GM23338 (cell line): ENCODE results near the gene BMP3. TPM values are rescaled to one million over a fixed set of nuclear protein-coding genes. Genes with fewer than 3 reads are reported as not detected.

Experiments used
- ATAC-seq: fragments of 200-7000 bp; cut with Tn5 transposase; 3 replicates; pipeline ENCODE4 v1.9.1; 2020
- DNase-seq: peaks from one replicate; pipeline ENCODE4 v3.0.0-alpha.2; 2015; ENCODE audit warnings: low spot score
- H2AFZ ChIP-seq: fragments of 200-600 bp; sonication (generic); 2 replicates; pipeline ENCODE4 v1.8.0; 2016; ENCODE audit warnings: antibody characterized with exemption, mild to moderate bottlenecking, moderate library complexity
- H3F3A ChIP-seq: fragments of 200-600 bp; sonication (generic); replicated peaks from 2 replicates; pipeline ENCODE4 v1.8.0; 2017; ENCODE audit warnings: antibody characterized with exemption, mixed run types, low read depth
- H3K27ac ChIP-seq: fragments of 200-600 bp; sonication (generic); 2 replicates; pipeline ENCODE4 v1.6.1; 2016; ENCODE audit warnings: low read depth
- H3K27me3 ChIP-seq: fragments of 200-600 bp; sonication (generic); 2 replicates; pipeline ENCODE4 v1.8.0; 2016; ENCODE audit warnings: mild to moderate bottlenecking, mixed run types, moderate library complexity; ENCODE audit not compliant: insufficient read depth
- H3K36me3 ChIP-seq: fragments of 200-600 bp; sonication (generic); 2 replicates; pipeline ENCODE4 v1.8.0; 2016; ENCODE audit warnings: mild to moderate bottlenecking; ENCODE audit not compliant: insufficient read depth
- H3K4me1 ChIP-seq: fragments of 200-600 bp; sonication (generic); 2 replicates; pipeline ENCODE4 v1.8.0; 2016; ENCODE audit warnings: mild to moderate bottlenecking, moderate library complexity; ENCODE audit not compliant: insufficient read depth
- H3K4me2 ChIP-seq: fragments of 200-600 bp; sonication (generic); 2 replicates; pipeline ENCODE4 v1.7.1; 2017; ENCODE audit warnings: mixed run types
- H3K4me3 ChIP-seq: fragments of 200-600 bp; sonication (generic); 2 replicates; pipeline ENCODE4 v1.6.1; 2016; ENCODE audit warnings: mixed run types
- H3K79me2 ChIP-seq: fragments of 200-600 bp; sonication (generic); replicated peaks from 2 replicates; pipeline ENCODE4 v1.8.0; 2017; ENCODE audit warnings: mild to moderate bottlenecking; ENCODE audit not compliant: insufficient read depth
- H3K9me2 ChIP-seq: fragments of 200-600 bp; sonication (generic); 2 replicates; pipeline ENCODE4 v1.8.0; 2017; ENCODE audit not compliant: insufficient read depth
- H4K20me1 ChIP-seq: fragments of 200-600 bp; sonication (generic); replicated peaks from 2 replicates; pipeline ENCODE4 v1.8.0; 2017; ENCODE audit warnings: mild to moderate bottlenecking; ENCODE audit not compliant: insufficient read depth
- H3K27ac Mint-ChIP-seq: 2 replicates; pipeline ENCODE4 v1.8.0; 2020; ENCODE audit warnings: inconsistent platforms, mild to moderate bottlenecking, moderate library complexity, mixed read lengths
- H3K27me3 Mint-ChIP-seq: 3 replicates; pipeline ENCODE4 v1.8.0; 2022; ENCODE audit warnings: low read depth, mild to moderate bottlenecking, moderate library complexity, mixed read lengths, inconsistent platforms; ENCODE audit not compliant: insufficient read depth, poor library complexity
- H3K36me3 Mint-ChIP-seq: 3 replicates; pipeline ENCODE4 v1.8.0; 2021; ENCODE audit warnings: low read depth, mild to moderate bottlenecking, inconsistent platforms, moderate library complexity, mixed read lengths
- H3K4me1 Mint-ChIP-seq: 3 replicates; pipeline ENCODE4 v1.8.0; 2020; ENCODE audit warnings: mild to moderate bottlenecking, inconsistent platforms, mixed read lengths
- H3K4me3 Mint-ChIP-seq: 3 replicates; pipeline ENCODE4 v1.8.0; 2021; ENCODE audit warnings: moderate library complexity, mild to moderate bottlenecking, inconsistent platforms, mixed read lengths
- H3K9me3 Mint-ChIP-seq: 3 replicates; pipeline ENCODE4 v1.8.0; 2020; ENCODE audit warnings: moderate library complexity, mild to moderate bottlenecking, inconsistent platforms, mixed read lengths
- EZH2 ChIP-seq: fragments of 200-600 bp; sonication (generic); IDR thresholded peaks from one replicate; pipeline ENCODE4 v1.8.0; 2017; ENCODE audit warnings: antibody characterized with exemption, mild to moderate bottlenecking, low read depth; ENCODE audit not compliant: unreplicated experiment
- JUNB ChIP-seq: IDR thresholded peaks from one replicate; pipeline ENCODE4 v1.6.1; 2016; ENCODE audit warnings: antibody characterized with exemption; ENCODE audit not compliant: unreplicated experiment
- NANOG ChIP-seq: IDR thresholded peaks from 2 replicates; pipeline ENCODE4 v1.6.1; 2016; ENCODE audit warnings: antibody characterized with exemption, borderline replicate concordance
- STAT1 ChIP-seq: IDR thresholded peaks from one replicate; pipeline ENCODE4 v1.6.1; 2016; ENCODE audit warnings: antibody characterized with exemption; ENCODE audit not compliant: unreplicated experiment
- polyA plus RNA-seq: library from polyadenylated mRNA; unstranded; fragments of >200 nt; fragmentation: Nextera tagmentation; extraction: Ambion mirVana; gene quantifications from 2 replicates; pipeline ENCODE4 v1.2.1, GENCODE V29; 2016
- total RNA-seq: library from RNA; depleted of rRNA; stranded (reverse); fragments of >200 nt; shearing (Covaris generic); gene quantifications from 2 replicates; pipeline ENCODE4 v1.2.3, GENCODE V29; 2014
- TF ChIP-seq, protein P1 (sequence below): fragments of 250-450 bp; sonication (Bioruptor Pico); IDR thresholded peaks from 2 replicates; pipeline ENCODE4 v1.5.0; 2020; ENCODE audit warnings: mild to moderate bottlenecking, moderate library complexity

Gene BMP3
- total and polyA plus RNA-seq, 2 experiments from 2014 or later = 0.10 TPM; not detected in 1

DNA sequence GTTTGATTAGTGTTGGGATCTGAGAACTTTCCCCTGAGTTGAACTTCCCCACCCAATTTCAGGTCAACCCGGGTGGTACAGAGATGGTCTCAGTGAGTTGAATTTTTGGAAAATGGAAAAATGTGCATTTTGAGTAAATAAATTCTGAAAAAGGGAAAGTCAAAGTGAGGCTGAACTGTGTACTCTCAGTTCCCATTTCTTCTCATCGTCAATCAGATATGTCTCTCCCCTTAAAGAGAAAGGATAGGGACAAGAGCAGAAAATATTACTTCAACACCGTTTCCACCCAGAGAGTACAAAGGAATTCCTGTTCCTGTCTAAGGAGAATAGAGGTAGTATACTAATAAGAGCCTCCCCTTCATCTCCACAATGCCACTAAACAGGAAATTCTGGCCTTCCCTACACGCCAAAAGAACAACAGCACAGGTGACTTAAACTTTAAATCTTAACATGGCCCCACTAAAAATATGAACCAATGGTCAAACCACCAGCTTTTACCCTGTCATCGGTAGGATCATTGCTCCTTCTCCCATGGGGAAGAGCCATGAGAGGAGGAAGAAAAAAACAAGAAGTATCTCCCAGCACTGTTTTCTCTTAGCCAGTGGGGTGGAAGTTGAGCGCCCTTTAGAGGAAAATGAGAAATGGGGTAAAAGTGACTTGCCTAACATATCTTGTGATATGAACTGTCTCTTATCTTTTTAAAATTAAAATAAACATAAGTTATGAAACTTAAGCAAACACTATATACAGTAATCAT lies 30.3 kb downstream of the BMP3 start:
- Histone ChIP-seq H3K27me3 (no peaks in the 10 kb centered on the region), H3F3A (no peaks in the 10 kb centered on the region), H2AFZ (no peak overlapping the region), H3K36me3 (no peaks in the 10 kb centered on the region), H3K79me2 (no peaks in the 10 kb centered on the region), H3K4me2 (no peak overlapping the region), H4K20me1 (no peaks in the 10 kb centered on the region), H3K9me2 (no peaks in the 10 kb centered on the region), H3K4me3 (no peak overlapping the region), H3K27ac (no peak overlapping the region), H3K4me1 (no peaks in the 10 kb centered on the region)
- Mint-ChIP-seq H3K27ac (no peak overlapping the region), H3K36me3 (no peaks in the 10 kb centered on the region), H3K9me3 (no peaks in the 10 kb centered on the region), H3K4me1 (peaks cover 11% of the 10 kb centered on the region), H3K27me3 (no peaks in the 10 kb centered on the region), H3K4me3 (no peak overlapping the region)
- ATAC-seq (no peak), DNase-seq (no peak)
- no peak for TF ChIP-seq NANOG
- TF ChIP-seq, protein P1, sequence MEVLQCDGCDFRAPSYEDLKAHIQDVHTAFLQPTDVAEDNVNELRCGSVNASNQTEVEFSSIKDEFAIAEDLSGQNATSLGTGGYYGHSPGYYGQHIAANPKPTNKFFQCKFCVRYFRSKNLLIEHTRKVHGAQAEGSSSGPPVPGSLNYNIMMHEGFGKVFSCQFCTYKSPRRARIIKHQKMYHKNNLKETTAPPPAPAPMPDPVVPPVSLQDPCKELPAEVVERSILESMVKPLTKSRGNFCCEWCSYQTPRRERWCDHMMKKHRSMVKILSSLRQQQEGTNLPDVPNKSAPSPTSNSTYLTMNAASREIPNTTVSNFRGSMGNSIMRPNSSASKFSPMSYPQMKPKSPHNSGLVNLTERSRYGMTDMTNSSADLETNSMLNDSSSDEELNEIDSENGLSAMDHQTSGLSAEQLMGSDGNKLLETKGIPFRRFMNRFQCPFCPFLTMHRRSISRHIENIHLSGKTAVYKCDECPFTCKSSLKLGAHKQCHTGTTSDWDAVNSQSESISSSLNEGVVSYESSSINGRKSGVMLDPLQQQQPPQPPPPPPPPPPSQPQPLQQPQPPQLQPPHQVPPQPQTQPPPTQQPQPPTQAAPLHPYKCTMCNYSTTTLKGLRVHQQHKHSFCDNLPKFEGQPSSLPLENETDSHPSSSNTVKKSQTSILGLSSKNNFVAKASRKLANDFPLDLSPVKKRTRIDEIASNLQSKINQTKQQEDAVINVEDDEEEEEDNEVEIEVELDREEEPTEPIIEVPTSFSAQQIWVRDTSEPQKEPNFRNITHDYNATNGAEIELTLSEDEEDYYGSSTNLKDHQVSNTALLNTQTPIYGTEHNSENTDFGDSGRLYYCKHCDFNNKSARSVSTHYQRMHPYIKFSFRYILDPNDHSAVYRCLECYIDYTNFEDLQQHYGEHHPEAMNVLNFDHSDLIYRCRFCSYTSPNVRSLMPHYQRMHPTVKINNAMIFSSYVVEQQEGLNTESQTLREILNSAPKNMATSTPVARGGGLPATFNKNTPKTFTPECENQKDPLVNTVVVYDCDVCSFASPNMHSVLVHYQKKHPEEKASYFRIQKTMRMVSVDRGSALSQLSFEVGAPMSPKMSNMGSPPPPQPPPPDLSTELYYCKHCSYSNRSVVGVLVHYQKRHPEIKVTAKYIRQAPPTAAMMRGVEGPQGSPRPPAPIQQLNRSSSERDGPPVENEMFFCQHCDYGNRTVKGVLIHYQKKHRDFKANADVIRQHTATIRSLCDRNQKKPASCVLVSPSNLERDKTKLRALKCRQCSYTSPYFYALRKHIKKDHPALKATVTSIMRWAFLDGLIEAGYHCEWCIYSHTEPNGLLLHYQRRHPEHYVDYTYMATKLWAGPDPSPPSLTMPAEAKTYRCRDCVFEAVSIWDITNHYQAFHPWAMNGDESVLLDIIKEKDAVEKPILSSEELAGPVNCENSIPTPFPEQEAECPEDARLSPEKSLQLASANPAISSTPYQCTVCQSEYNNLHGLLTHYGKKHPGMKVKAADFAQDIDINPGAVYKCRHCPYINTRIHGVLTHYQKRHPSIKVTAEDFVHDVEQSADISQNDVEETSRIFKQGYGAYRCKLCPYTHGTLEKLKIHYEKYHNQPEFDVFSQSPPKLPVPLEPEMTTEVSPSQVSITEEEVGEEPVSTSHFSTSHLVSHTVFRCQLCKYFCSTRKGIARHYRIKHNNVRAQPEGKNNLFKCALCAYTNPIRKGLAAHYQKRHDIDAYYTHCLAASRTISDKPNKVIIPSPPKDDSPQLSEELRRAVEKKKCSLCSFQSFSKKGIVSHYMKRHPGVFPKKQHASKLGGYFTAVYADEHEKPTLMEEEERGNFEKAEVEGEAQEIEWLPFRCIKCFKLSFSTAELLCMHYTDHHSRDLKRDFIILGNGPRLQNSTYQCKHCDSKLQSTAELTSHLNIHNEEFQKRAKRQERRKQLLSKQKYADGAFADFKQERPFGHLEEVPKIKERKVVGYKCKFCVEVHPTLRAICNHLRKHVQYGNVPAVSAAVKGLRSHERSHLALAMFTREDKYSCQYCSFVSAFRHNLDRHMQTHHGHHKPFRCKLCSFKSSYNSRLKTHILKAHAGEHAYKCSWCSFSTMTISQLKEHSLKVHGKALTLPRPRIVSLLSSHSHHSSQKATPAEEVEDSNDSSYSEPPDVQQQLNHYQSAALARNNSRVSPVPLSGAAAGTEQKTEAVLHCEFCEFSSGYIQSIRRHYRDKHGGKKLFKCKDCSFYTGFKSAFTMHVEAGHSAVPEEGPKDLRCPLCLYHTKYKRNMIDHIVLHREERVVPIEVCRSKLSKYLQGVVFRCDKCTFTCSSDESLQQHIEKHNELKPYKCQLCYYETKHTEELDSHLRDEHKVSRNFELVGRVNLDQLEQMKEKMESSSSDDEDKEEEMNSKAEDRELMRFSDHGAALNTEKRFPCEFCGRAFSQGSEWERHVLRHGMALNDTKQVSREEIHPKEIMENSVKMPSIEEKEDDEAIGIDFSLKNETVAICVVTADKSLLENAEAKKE (CRISPR knock-in tag) = no peak

DNA sequence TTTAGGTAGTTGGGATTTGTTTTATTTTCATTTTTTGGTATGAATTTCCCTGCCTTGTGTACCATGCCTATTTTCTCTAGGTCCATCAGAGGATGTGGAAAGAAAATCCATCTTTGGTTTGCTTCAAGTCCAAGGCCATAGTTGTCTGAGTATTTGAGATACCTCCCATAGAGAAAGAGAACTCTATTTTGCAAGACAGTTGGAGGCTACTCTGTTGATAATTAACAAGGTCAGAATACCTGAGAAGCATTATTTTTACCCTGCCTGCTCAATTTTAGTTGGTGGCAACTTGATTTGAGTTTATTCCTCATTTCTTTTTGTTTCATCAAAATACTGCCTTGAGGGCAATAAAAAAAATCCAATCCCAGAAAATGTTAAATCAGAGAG lies 30.8 kb downstream of the BMP3 start:
- H3K36me3 ChIP-seq = no peaks in the 10 kb centered on the region
- Mint-ChIP-seq H3K27me3 (no peaks in the 10 kb centered on the region), H3K36me3 (no peaks in the 10 kb centered on the region), H3K9me3 (no peaks in the 10 kb centered on the region), H3K4me3 (no peak overlapping the region), H3K27ac (no peak overlapping the region), H3K4me1 (peaks cover 11% of the 10 kb centered on the region)
- DNase-seq (no peak), ATAC-seq (no peak)
- no peak overlapping the region for H3K4me2 ChIP-seq
- no peaks in the 10 kb centered on the region for H4K20me1 ChIP-seq
- no peaks in the 10 kb centered on the region for H3K79me2 ChIP-seq
- no peak overlapping the region for H3K27ac ChIP-seq
- H3K4me3 ChIP-seq = no peak overlapping the region
- H3K4me1 ChIP-seq = no peaks in the 10 kb centered on the region
- TF ChIP-seq EZH2 (no peak), STAT1 (no peak), NANOG (no peak), JUNB (no peak)
- H3K27me3 ChIP-seq = no peaks in the 10 kb centered on the region
- no peak overlapping the region for H2AFZ ChIP-seq
- H3F3A ChIP-seq = no peaks in the 10 kb centered on the region
- no peaks in the 10 kb centered on the region for H3K9me2 ChIP-seq
